ENCODE results near the gene NECTIN4.

The NECTIN4 gene

DNA sequence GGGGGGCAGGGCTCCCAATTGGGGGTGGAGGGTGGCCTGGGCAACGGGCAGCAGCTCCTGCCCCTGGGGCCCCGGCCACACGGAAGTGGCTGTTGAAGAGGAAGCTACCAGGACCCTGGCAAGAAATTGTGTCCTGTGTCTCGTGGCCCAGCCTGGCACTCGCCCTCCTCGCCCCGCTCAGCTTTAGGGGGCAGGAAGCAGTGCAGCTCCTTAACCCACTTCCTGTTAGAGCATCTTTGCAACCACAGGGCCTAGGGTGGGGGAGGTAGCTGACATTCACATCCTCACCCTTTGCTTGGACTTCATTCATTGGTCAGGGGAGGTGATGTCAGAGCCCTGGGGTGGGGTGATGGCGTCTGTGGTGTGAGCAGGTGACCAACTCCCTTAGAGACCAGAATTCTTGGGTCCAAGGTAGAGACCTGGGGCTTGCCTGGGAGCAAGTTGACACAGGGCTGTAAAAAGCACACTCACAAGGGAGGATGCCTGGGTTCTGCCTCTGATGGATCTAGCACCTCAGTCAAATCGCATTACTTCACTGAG, 19.6 kb downstream of the NECTIN4 start, which contains the start of gene ARHGAP30:
Gene ARHGAP30, minus strand, starts transcription at position 161 of the 540 bp plus-strand sequence. CDS start 267 bp downstream, outside the sequence.
- no peaks in the 10 kb centered on the region for H3K27me3 ChIP-seq (ENCODE audit: insufficient read depth, low read length, poor library complexity)
- DNase-seq (peak; percentile 94), ATAC-seq (ENCODE audit: insufficient read depth, low read depth) (peak; percentile 89)
- H3K4me1 ChIP-seq (ENCODE audit: insufficient read depth, low read length): peaks cover 43% of the 10 kb centered on the region
- H3K4me3 ChIP-seq (ENCODE audit: low read depth in 1 of 2, low read length in 2 of 2): peak within 1 kb of the TSS; percentile 73 to 77
- H3K9me3 ChIP-seq (ENCODE audit: insufficient read depth, low read length, severe bottlenecking): no peaks in the 10 kb centered on the region
- H4K20me1 ChIP-seq (ENCODE audit: insufficient read depth, low read length): peaks cover 16% of the 10 kb centered on the region
- H3K9ac ChIP-seq (ENCODE audit: low read depth, low read length): peak within 1 kb of the TSS; percentile 96
- H3K27ac ChIP-seq (ENCODE audit: low read length): peak within 1 kb of the TSS; percentile 96
- no peak for TF ChIP-seq CTCF (IDR thresholded peaks at IDR 0.05; ENCODE audit: borderline replicate concordance, extremely low read depth, low read length, poor library complexity, severe bottlenecking)
- TF ChIP-seq EZH2 (IDR thresholded peaks at IDR 0.05; ENCODE audit: borderline replicate concordance, low read depth, low read length, severe bottlenecking): no peak
- H2AFZ ChIP-seq (ENCODE audit: low read depth, low read length): peak within 1 kb of the TSS; percentile 75
- H3K79me2 ChIP-seq (ENCODE audit: insufficient read depth, low read length): peaks cover 47% of the 10 kb centered on the region
- peak within 1 kb of the TSS; percentile 92 for H3K4me2 ChIP-seq (ENCODE audit: insufficient read depth, low read length)
- peaks cover 12% of the 10 kb centered on the region for H3K36me3 ChIP-seq (ENCODE audit: insufficient read depth, low read length)

DNA sequence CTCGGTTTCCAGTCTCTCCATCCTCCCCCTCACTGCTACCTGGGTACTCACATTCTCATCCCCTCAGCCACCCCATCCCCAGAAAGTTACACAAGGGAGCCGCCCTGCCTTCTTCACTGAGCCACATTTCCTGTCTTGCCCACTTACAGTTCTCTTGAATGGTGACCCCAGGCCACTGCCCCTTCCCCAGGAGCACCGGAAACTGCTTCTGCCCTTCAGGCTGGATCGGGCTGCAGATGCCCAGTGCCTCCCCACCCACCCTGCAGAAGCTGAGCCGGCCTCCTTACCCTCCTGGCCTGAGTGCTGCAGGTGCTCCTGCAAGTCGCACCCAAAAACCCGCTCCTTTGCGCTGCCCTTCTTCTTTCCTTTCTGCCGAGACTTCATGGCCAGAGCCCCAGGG, 20.1 kb downstream of the NECTIN4 start:
- Histone ChIP-seq H3K4me3 (ENCODE audit: low read depth in 1 of 2, low read length in 2 of 2) (peak overlapping the region; percentile 73 to 77), H3K36me3 (ENCODE audit: insufficient read depth, low read length) (peaks cover 14% of the 10 kb centered on the region), H3K79me2 (ENCODE audit: insufficient read depth, low read length) (peaks cover 52% of the 10 kb centered on the region), H3K4me1 (ENCODE audit: insufficient read depth, low read length) (peaks cover 43% of the 10 kb centered on the region), H3K9me3 (ENCODE audit: insufficient read depth, low read length, severe bottlenecking) (no peaks in the 10 kb centered on the region), H3K4me2 (ENCODE audit: insufficient read depth, low read length) (peak overlapping the region; percentile 92), H2AFZ (ENCODE audit: low read depth, low read length) (peak overlapping the region; percentile 63), H4K20me1 (ENCODE audit: insufficient read depth, low read length) (peaks cover 16% of the 10 kb centered on the region), H3K9ac (ENCODE audit: low read depth, low read length) (peak overlapping the region; percentile 96), H3K27me3 (ENCODE audit: insufficient read depth, low read length, poor library complexity) (no peaks in the 10 kb centered on the region), H3K27ac (ENCODE audit: low read length) (peak overlapping the region; percentile 96)
- peak; percentile 1; the same call in 1 of the 3 replicates for ATAC-seq (ENCODE audit: insufficient read depth, low read depth)
- TF ChIP-seq CTCF (IDR thresholded peaks at IDR 0.05; ENCODE audit: borderline replicate concordance, extremely low read depth, low read length, poor library complexity, severe bottlenecking) (no peak), EZH2 (IDR thresholded peaks at IDR 0.05; ENCODE audit: borderline replicate concordance, low read depth, low read length, severe bottlenecking) (no peak)
- DNase-seq: peak; percentile 36

GRCh38 chr1:161068306-161069234, 20.8 kb downstream of the NECTIN4 start:
- Histone ChIP-seq H3K4me3 (ENCODE audit: low read depth in 1 of 2, low read length in 2 of 2) (peak overlapping the region; percentile 73 to 77), H3K36me3 (ENCODE audit: insufficient read depth, low read length) (peaks cover 19% of the 10 kb centered on the region), H3K4me2 (ENCODE audit: insufficient read depth, low read length) (peak overlapping the region; percentile 92), H4K20me1 (ENCODE audit: insufficient read depth, low read length) (peaks cover 16% of the 10 kb centered on the region), H3K9me3 (ENCODE audit: insufficient read depth, low read length, severe bottlenecking) (no peaks in the 10 kb centered on the region), H3K4me1 (ENCODE audit: insufficient read depth, low read length) (peaks cover 43% of the 10 kb centered on the region), H3K79me2 (ENCODE audit: insufficient read depth, low read length) (peaks cover 59% of the 10 kb centered on the region), H3K27me3 (ENCODE audit: insufficient read depth, low read length, poor library complexity) (no peaks in the 10 kb centered on the region), H2AFZ (ENCODE audit: low read depth, low read length) (peak overlapping the region; percentile 63), H3K9ac (ENCODE audit: low read depth, low read length) (peak overlapping the region; percentile 96), H3K27ac (ENCODE audit: low read length) (peak overlapping the region; percentile 96)
- peak; percentile 92 for DNase-seq
- TF ChIP-seq CTCF (IDR thresholded peaks at IDR 0.05; ENCODE audit: borderline replicate concordance, extremely low read depth, low read length, poor library complexity, severe bottlenecking) (no peak), EZH2 (IDR thresholded peaks at IDR 0.05; ENCODE audit: borderline replicate concordance, low read depth, low read length, severe bottlenecking) (no peak)
- peak; percentile 81 for ATAC-seq (ENCODE audit: insufficient read depth, low read depth)
